ENCODE results near the gene PLPP2.

GRCh38 chr19:307111-307531 lies 15.9 kb upstream of the PLPP2 start:
- TF ChIP-seq CTCF (IDR thresholded peaks at IDR 0.05; ENCODE audit: low read depth, low read length) (no peak), MYC (IDR thresholded peaks at IDR 0.05; ENCODE audit: low read depth, low read length) (no peak), POLR2A (IDR thresholded peaks at IDR 0.05; ENCODE audit: extremely low read depth, insufficient read length) (no peak), MAX (IDR thresholded peaks at IDR 0.05; ENCODE audit: low read depth, low read length) (no peak)

All from NB4 (cell line).